Fibroblast of lung (primary cell): ENCODE measurements around the gene VSTM1.

ENCODE experiments used
- CTCF ChIP-seq, 2 donors: IDR thresholded peaks in 1 of 2; conservative IDR thresholded peaks in 1 of 2; 1 replicate in 1 of 2; 2 replicates in 1 of 2; pipeline ENCODE4 v1.5.1; 2011 to 2012; ENCODE audit warnings: low read length in 2 of 2, control low read depth in 1 of 2, inconsistent platforms in 1 of 2, low read depth in 1 of 2, mild to moderate bottlenecking in 1 of 2
- EZH2 ChIP-seq: IDR thresholded peaks from 2 replicates; pipeline ENCODE4 v1.5.1; 2012; ENCODE audit warnings: low read length, control low read depth, mild to moderate bottlenecking; ENCODE audit errors: missing control alignments

- TF ChIP-seq CTCF (conservative IDR thresholded peaks at IDR 0.05 in 1 of 2, IDR thresholded peaks at IDR 0.05 in 1 of 2; ENCODE audit: low read depth in 1 of 2, low read length in 2 of 2) = no peak
- no peak for TF ChIP-seq EZH2
Observed at GRCh38 chr19:54106716-54107115, 43.0 kb upstream of the VSTM1 start.
